HEK293T (cell line): Measurements from ENCODE around the gene GPR153.
"Not testable (repeated sequence)": the region's sequence is repeated elsewhere in the genome, so short reads cannot be mapped to it uniquely, and the experiment has no call there.

Experiments
- ARNT ChIP-seq: fragments of 450-650 bp; IDR thresholded peaks from 2 replicates; pipeline ENCODE4 v1.6.1; 2017; ENCODE audit warnings: mild to moderate bottlenecking
- BHLHE40 ChIP-seq: fragments of 450-650 bp; IDR thresholded peaks from 2 replicates; pipeline ENCODE4 v1.6.1; 2016; ENCODE audit warnings: mild to moderate bottlenecking, moderate library complexity, borderline replicate concordance
- CTBP1 ChIP-seq: fragments of 450-650 bp; IDR thresholded peaks from 2 replicates; pipeline ENCODE4 v1.6.1; 2016; ENCODE audit warnings: borderline replicate concordance
- ELF4 ChIP-seq: fragments of 450-650 bp; IDR thresholded peaks from 2 replicates; pipeline ENCODE4 v1.6.1; 2017; ENCODE audit warnings: antibody characterized with exemption
- FOXA1 ChIP-seq: fragments of 450-650 bp; IDR thresholded peaks from 2 replicates; pipeline ENCODE4 v1.6.1; 2016; ENCODE audit warnings: mild to moderate bottlenecking
- FOXM1 ChIP-seq: fragments of 450-650 bp; IDR thresholded peaks from 2 replicates; pipeline ENCODE4 v1.6.1; 2017; ENCODE audit warnings: mild to moderate bottlenecking, borderline replicate concordance
- HDGF ChIP-seq: fragments of 450-650 bp; IDR thresholded peaks from 2 replicates; pipeline ENCODE4 v1.6.1; 2017; ENCODE audit warnings: antibody characterized with exemption, borderline replicate concordance
- NFRKB ChIP-seq: fragments of 450-650 bp; IDR thresholded peaks from 2 replicates; pipeline ENCODE4 v1.6.1; 2016; ENCODE audit warnings: mild to moderate bottlenecking, moderate library complexity
- SP1 ChIP-seq: fragments of 450-650 bp; IDR thresholded peaks from 2 replicates; pipeline ENCODE4 v1.6.1; 2017
- SUZ12 ChIP-seq: fragments of 450-650 bp; IDR thresholded peaks from 2 replicates; pipeline ENCODE4 v1.6.1; 2016; ENCODE audit warnings: mild to moderate bottlenecking
- TARDBP ChIP-seq: fragments of 450-650 bp; IDR thresholded peaks from 2 replicates; pipeline ENCODE4 v1.6.1; 2016
- ZNF384 ChIP-seq: fragments of 450-650 bp; IDR thresholded peaks from 2 replicates; pipeline ENCODE4 v1.6.1; 2016

DNA sequence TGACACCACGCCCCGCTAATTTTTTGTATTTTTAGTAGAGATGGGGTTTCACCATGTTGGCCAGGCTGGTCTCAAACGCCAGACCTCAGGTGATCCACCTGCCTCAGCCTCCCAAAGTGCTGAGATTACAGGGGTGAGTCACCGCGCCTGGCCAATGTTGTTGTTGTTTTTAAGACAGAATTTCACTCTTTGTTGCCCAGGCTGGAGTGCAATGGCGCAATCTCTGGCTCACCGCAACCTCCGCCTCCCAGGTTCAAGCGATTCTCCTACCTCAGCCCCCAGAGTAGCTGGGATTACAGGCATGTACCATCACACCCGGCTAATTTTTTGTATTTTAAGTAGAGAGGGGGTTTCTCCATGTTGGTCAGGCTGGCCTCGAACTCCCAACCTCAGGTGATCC is 41.3 kb downstream of the GPR153 start:
- not testable (repeated sequence) for TF ChIP-seq BHLHE40, TARDBP, ELF4, NFRKB, SP1, FOXA1, CTBP1, ARNT, FOXM1, HDGF, SUZ12, ZNF384
